NB4 (cell line): ENCODE results near the gene CRLF2.

Experiments
- CTCF ChIP-seq: IDR thresholded peaks from one replicate; pipeline ENCODE4 v1.5.1; 2012; ENCODE audit warnings: low read depth, low read length
- MAX ChIP-seq: IDR thresholded peaks from 2 replicates; pipeline ENCODE4 v1.6.1; 2011; ENCODE audit warnings: low read depth, low read length
- MYC ChIP-seq: IDR thresholded peaks from 2 replicates; pipeline ENCODE4 v1.6.1; 2011; ENCODE audit warnings: low read depth, low read length
- POLR2A ChIP-seq: IDR thresholded peaks from 2 replicates; pipeline ENCODE4 v1.6.1; 2011; ENCODE audit warnings: mild to moderate bottlenecking; ENCODE audit not compliant: insufficient read length; ENCODE audit errors: extremely low read depth

- no peak for TF ChIP-seq CTCF
- no peak for TF ChIP-seq POLR2A
- TF ChIP-seq MAX = no peak
- TF ChIP-seq MYC = no peak
Observed at GRCh38 chrX:1242891-1243402, 30.5 kb upstream of the CRLF2 start.
